Measurements from ENCODE around the gene DTD1.

DNA sequence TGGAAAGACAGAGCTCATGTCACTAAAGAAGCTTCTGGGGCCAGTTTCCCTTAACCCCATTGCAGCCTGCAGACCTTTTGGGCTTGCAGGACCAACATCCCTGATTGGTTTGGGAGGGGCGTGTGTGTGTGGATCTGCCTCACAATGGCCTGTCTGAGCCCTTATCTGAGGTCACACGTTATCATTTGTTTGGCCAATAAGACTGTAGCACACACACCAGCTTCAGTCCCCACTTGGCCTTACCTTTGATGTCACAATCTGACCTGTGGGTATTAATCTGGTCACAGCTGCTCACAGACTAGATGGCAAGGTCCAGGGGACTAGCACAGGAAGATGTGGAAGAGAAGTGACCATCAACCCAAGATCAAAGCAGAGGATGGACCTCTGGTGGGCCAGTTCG lies 225.6 kb downstream of the DTD1 start, which contains the start of gene SCP2D1:
- TF ChIP-seq, protein P1, sequence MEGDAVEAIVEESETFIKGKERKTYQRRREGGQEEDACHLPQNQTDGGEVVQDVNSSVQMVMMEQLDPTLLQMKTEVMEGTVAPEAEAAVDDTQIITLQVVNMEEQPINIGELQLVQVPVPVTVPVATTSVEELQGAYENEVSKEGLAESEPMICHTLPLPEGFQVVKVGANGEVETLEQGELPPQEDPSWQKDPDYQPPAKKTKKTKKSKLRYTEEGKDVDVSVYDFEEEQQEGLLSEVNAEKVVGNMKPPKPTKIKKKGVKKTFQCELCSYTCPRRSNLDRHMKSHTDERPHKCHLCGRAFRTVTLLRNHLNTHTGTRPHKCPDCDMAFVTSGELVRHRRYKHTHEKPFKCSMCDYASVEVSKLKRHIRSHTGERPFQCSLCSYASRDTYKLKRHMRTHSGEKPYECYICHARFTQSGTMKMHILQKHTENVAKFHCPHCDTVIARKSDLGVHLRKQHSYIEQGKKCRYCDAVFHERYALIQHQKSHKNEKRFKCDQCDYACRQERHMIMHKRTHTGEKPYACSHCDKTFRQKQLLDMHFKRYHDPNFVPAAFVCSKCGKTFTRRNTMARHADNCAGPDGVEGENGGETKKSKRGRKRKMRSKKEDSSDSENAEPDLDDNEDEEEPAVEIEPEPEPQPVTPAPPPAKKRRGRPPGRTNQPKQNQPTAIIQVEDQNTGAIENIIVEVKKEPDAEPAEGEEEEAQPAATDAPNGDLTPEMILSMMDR (IDR thresholded peaks at IDR 0.05; ENCODE audit: insufficient read depth, low read length, poor library complexity, severe bottlenecking): no peak
- TF ChIP-seq EZH2phosphoT487 (conservative IDR thresholded peaks at IDR 0.05; ENCODE audit: low read length): no peak

Data from SU-DHL-6 (cell line).